Gastrocnemius medialis (tissue), 4 donors: ENCODE results near the gene VWA3B.

Source experiments
- POLR2A ChIP-seq, 2 donors: fragments of 450-650 bp; IDR thresholded peaks; one replicate each; pipeline ENCODE4 v1.6.1; 2017; ENCODE audit warnings: antibody characterized with exemption in 2 of 2, mild to moderate bottlenecking in 2 of 2, moderate library complexity in 2 of 2
- TF ChIP-seq, protein P1 (sequence below), 5 experiments: fragments of 450-650 bp in 3 of 5; fragments of 200-600 bp in 2 of 5; sonication (generic) in 2 of 5; IDR thresholded peaks in 4 of 5; conservative IDR thresholded peaks in 1 of 5; 1 replicate in 4 of 5; 2 replicates in 1 of 5; pipeline ENCODE4 v1.5.1; 2016 to 2019; ENCODE audit warnings: antibody characterized with exemption in 5 of 5, mild to moderate bottlenecking in 3 of 5, moderate library complexity in 3 of 5

DNA sequence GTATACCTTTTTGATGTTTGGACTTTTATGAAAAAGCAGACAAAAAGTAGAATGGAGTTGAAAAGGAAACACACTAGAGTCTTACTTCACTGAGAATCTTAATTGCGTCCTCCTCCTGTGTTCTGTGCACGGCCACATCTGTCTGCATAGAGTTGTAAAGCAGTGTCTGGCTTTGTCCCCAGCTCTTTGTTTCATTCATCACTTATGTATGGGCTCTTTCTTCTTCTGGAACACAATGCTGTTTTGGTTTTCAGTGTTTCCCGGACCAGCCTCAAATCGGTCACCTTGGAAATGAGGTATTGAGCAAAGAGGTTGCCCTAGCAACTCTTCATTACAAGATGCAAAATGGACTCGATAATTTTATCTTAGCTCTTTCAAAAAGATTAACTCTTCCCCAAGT is 155.0 kb downstream of the VWA3B start:
- TF ChIP-seq, protein P1, sequence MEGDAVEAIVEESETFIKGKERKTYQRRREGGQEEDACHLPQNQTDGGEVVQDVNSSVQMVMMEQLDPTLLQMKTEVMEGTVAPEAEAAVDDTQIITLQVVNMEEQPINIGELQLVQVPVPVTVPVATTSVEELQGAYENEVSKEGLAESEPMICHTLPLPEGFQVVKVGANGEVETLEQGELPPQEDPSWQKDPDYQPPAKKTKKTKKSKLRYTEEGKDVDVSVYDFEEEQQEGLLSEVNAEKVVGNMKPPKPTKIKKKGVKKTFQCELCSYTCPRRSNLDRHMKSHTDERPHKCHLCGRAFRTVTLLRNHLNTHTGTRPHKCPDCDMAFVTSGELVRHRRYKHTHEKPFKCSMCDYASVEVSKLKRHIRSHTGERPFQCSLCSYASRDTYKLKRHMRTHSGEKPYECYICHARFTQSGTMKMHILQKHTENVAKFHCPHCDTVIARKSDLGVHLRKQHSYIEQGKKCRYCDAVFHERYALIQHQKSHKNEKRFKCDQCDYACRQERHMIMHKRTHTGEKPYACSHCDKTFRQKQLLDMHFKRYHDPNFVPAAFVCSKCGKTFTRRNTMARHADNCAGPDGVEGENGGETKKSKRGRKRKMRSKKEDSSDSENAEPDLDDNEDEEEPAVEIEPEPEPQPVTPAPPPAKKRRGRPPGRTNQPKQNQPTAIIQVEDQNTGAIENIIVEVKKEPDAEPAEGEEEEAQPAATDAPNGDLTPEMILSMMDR (IDR thresholded peaks at IDR 0.05 in 4 of 5, conservative IDR thresholded peaks at IDR 0.05 in 1 of 5), result no peak
- no peak for TF ChIP-seq POLR2A (IDR thresholded peaks at IDR 0.05)
